Measurements from ENCODE around the gene DCC.

GRCh38 chr18:53305461-53305860 is 965.5 kb downstream of the DCC start:
- TF ChIP-seq CTCF (conservative IDR thresholded peaks at IDR 0.05; ENCODE audit: low read depth, low read length) (no peak), EZH2phosphoT487 (IDR thresholded peaks at IDR 0.05; ENCODE audit: borderline replicate concordance, low read length) (no peak), EZH2 (IDR thresholded peaks at IDR 0.05; ENCODE audit: low read length, unreplicated experiment) (no peak)

Measured in PC-3 (cell line).